ENCODE data around the gene ADCY2. TPM values are rescaled to one million over a fixed set of nuclear protein-coding genes. Genes with fewer than 3 reads are reported as not detected.

Gene ADCY2
- total and polyA plus RNA-seq, 2 of the 13 experiments (the other 11 are each of a cell fraction or from before 2014, with no cell fraction given), result not detected

DNA sequence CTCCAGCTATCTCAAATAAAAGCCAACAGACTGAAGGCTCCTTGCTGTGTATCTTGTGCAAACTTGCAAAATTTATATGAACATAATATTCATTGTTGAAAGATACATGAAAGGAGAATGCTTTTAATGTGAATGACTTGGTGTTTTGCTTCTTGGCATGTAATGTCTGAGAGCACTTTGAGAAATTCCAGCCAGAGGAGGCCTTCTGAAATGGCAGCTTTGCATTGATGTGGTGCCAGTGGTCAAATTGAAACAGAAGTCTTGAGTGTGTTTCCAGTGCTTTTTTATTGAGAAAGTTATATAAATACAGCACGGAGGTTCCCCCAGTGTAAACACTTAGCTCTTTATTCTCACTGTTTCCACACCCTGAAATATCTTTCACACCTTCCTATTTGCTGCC, 182.1 kb downstream of the ADCY2 start:
- H3K27ac ChIP-seq (ENCODE audit: extremely low read length, insufficient read depth, low read length), result no peak overlapping the region
- no TSS peak for BruUV-seq (replicated peaks)
- H3K4me2 ChIP-seq (ENCODE audit: low read depth, low read length), result no peak overlapping the region
- no peak overlapping the region for H2AFZ ChIP-seq (ENCODE audit: low read length)
- DNase-seq (ENCODE audit: low spot score), result no peak
- 0% methylated on average over 1 of the region's 1 CpG for WGBS (ENCODE audit: low lambda C conversion rate)
- H3K36me3 ChIP-seq (replicated peaks in 1 of 2; ENCODE audit: control insufficient read depth in 1 of 2, insufficient read depth in 2 of 2, low read length in 2 of 2), result no peaks in the 10 kb centered on the region
- H3K27me3 ChIP-seq (ENCODE audit: control insufficient read depth in 1 of 2, insufficient read depth in 2 of 2, low read length in 2 of 2), result no peaks in the 10 kb centered on the region
- no peak overlapping the region for H3K4me3 ChIP-seq (replicated peaks in 1 of 3; ENCODE audit: insufficient read depth in 1 of 3, low read depth in 2 of 3, low read length in 3 of 3)
- in situ Hi-C loops (cut with HindIII; ENCODE audit: extremely low pct_ligation_motif_present, low pct_unique_long_range_greater_than_20kb), result loop anchor here (25.0 kb wide), 1 partner anchor 766 kb away; no protein-coding TSS in a partner anchor
- no peaks in the 10 kb centered on the region for H4K20me1 ChIP-seq (ENCODE audit: insufficient read depth, low read length)
- H3K9ac ChIP-seq (ENCODE audit: insufficient read depth, low read depth, low read length), result no peak overlapping the region
- intact Hi-C loops (cut with micrococcal nuclease; ENCODE audit: unreplicated experiment), result no loop called here
- no peak for FAIRE-seq
- ATAC-seq, result no peak
- H3K9me3 ChIP-seq (ENCODE audit: low read length), result no peaks in the 10 kb centered on the region
- ChIA-PET CTCF (ENCODE audit: low intra/inter-chr PET ratio, low total read pairs) (no interaction called here), POLR2A (no interaction called here)
- H3K79me2 ChIP-seq (ENCODE audit: insufficient read depth, low read length), result no peaks in the 10 kb centered on the region
- no peak for TF ChIP-seq SRY (CRISPR knock-in tag; IDR thresholded peaks at IDR 0.05)
- TF ChIP-seq SMARCC2 (IDR thresholded peaks at IDR 0.05), result no peak
- TF ChIP-seq ZNF639 (CRISPR knock-in tag; conservative IDR thresholded peaks at IDR 0.05), result no peak
- no peak for TF ChIP-seq STAG1 (CRISPR knock-in tag; IDR thresholded peaks at IDR 0.05)
- H3K4me1 ChIP-seq (ENCODE audit: insufficient read depth, low read length), result no peaks in the 10 kb centered on the region

DNA sequence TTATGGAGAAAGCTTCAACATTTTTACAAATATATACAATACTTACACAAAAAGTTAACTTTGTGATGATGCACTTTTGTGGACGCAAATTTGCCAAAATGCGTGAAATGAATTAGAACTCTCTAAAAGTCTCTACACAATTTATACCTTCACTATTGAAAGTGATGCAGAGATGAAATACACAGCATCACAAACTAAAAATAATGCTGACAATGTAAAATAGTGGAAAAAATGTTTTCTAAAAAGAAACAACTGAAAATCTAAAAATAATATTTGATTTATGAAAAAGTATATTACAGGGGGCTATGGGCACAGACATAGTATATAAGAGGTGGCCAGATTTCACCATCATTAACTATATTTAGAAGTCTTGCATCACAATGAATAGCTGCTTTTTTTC, 188.8 kb downstream of the ADCY2 start:
- ChIA-PET CTCF (ENCODE audit: low intra/inter-chr PET ratio, low total read pairs) (no interaction called here), POLR2A (no interaction called here)
- intact Hi-C loops (cut with micrococcal nuclease; ENCODE audit: unreplicated experiment) (no loop called here), in situ Hi-C loops (cut with HindIII; ENCODE audit: extremely low pct_ligation_motif_present, low pct_unique_long_range_greater_than_20kb) (loop anchor here (25.0 kb wide), 1 partner anchor 772 kb away; no protein-coding TSS in a partner anchor)
- no peak overlapping the region for H3K9ac ChIP-seq (ENCODE audit: insufficient read depth, low read depth, low read length)
- no peak overlapping the region for H2AFZ ChIP-seq (ENCODE audit: low read length)
- no peaks in the 10 kb centered on the region for H3K79me2 ChIP-seq (ENCODE audit: insufficient read depth, low read length)
- H3K36me3 ChIP-seq (replicated peaks in 1 of 2; ENCODE audit: control insufficient read depth in 1 of 2, insufficient read depth in 2 of 2, low read length in 2 of 2), result no peaks in the 10 kb centered on the region
- no peak for FAIRE-seq
- BruUV-seq (replicated peaks), result no TSS peak
- no peak for DNase-seq (ENCODE audit: low spot score)
- no peak overlapping the region for H3K27ac ChIP-seq (ENCODE audit: extremely low read length, insufficient read depth, low read length)
- ATAC-seq, result no peak
- TF ChIP-seq KDM2A (CRISPR knock-in tag; IDR thresholded peaks at IDR 0.05; ENCODE audit: borderline replicate concordance, low read depth), result no peak
- peak; percentile 80 to 92 for TF ChIP-seq MAFK (conservative IDR thresholded peaks at IDR 0.05 in 1 of 2, IDR thresholded peaks at IDR 0.05 in 1 of 2; ENCODE audit: low read length in 2 of 2)
- peak; percentile 91 for TF ChIP-seq MAFF (IDR thresholded peaks at IDR 0.05; ENCODE audit: low read depth, low read length)
- no peak overlapping the region for H3K4me2 ChIP-seq (ENCODE audit: low read depth, low read length)
- 1% methylated on average over 2 of the region's 2 CpGs for WGBS (ENCODE audit: low lambda C conversion rate)
- no peaks in the 10 kb centered on the region for H3K9me3 ChIP-seq (ENCODE audit: low read length)
- no peaks in the 10 kb centered on the region for H3K27me3 ChIP-seq (ENCODE audit: control insufficient read depth in 1 of 2, insufficient read depth in 2 of 2, low read length in 2 of 2)
- H3K4me3 ChIP-seq (replicated peaks in 1 of 3; ENCODE audit: insufficient read depth in 1 of 3, low read depth in 2 of 3, low read length in 3 of 3), result no peak overlapping the region
- no peaks in the 10 kb centered on the region for H3K4me1 ChIP-seq (ENCODE audit: insufficient read depth, low read length)
- H4K20me1 ChIP-seq (ENCODE audit: insufficient read depth, low read length), result no peaks in the 10 kb centered on the region
